Karpas-422 (cell line): Measurements from ENCODE around the gene PLCXD3. TPM values are rescaled to one million over a fixed set of nuclear protein-coding genes. Genes with fewer than 3 reads are reported as not detected.

Experiments used
- DNase-seq: peaks from one replicate; pipeline ENCODE4 v3.0.0-alpha.2; 2015
- H2AFZ ChIP-seq: fragments of 200-600 bp; sonication (generic); 2 replicates; pipeline ENCODE4 v1.6.1; 2014; ENCODE audit warnings: antibody characterized with exemption, low read length, mixed read lengths
- H3K27ac ChIP-seq: fragments of 200-600 bp; sonication (generic); 2 replicates; pipeline ENCODE4 v1.5.1; 2014; ENCODE audit warnings: mild to moderate bottlenecking, low read length, moderate library complexity
- H3K27me3 ChIP-seq: fragments of 200-600 bp; sonication (generic); 2 replicates; pipeline ENCODE4 v1.6.1; 2014; ENCODE audit warnings: low read length, mixed read lengths
- H3K36me3 ChIP-seq: fragments of 200-600 bp; sonication (generic); 2 replicates; pipeline ENCODE4 v1.6.1; 2014; ENCODE audit warnings: low read length, mixed read lengths; ENCODE audit not compliant: insufficient read depth
- H3K4me1 ChIP-seq: fragments of 200-600 bp; sonication (generic); 2 replicates; pipeline ENCODE4 v1.6.1; 2014; ENCODE audit warnings: mild to moderate bottlenecking, low read length, mixed read lengths
- H3K4me2 ChIP-seq: fragments of 200-600 bp; sonication (generic); 2 replicates; pipeline ENCODE4 v1.6.1; 2014; ENCODE audit warnings: low read length, low read depth, mild to moderate bottlenecking; ENCODE audit not compliant: poor library complexity, severe bottlenecking
- H3K4me3 ChIP-seq: fragments of 200-600 bp; sonication (generic); 2 replicates; pipeline ENCODE4 v1.5.1; 2014; ENCODE audit warnings: mild to moderate bottlenecking, antibody characterized with exemption, low read length, mixed read lengths
- H3K79me2 ChIP-seq: fragments of 200-600 bp; sonication (generic); 2 replicates; pipeline ENCODE4 v1.6.1; 2014; ENCODE audit warnings: mild to moderate bottlenecking, low read length, mixed read lengths
- H3K9ac ChIP-seq: fragments of 200-600 bp; sonication (generic); 2 replicates; pipeline ENCODE4 v1.6.0; 2014; ENCODE audit warnings: low read length
- H3K9me2 ChIP-seq: fragments of 200-600 bp; sonication (generic), shearing (Covaris generic); replicated peaks from 2 replicates; pipeline ENCODE4 v1.6.0; 2014; ENCODE audit warnings: mild to moderate bottlenecking, low read length, moderate library complexity; ENCODE audit not compliant: insufficient read depth
- H3K9me3 ChIP-seq: fragments of 300-700, 200-600 bp; sonication (generic); 2 replicates; pipeline ENCODE4 v1.6.1; 2014; ENCODE audit warnings: low read length, mixed read lengths
- H4K20me1 ChIP-seq: fragments of 200-600 bp; sonication (generic); 2 replicates; pipeline ENCODE4 v1.6.1; 2014; ENCODE audit warnings: mild to moderate bottlenecking, antibody characterized with exemption, low read length, low read depth; ENCODE audit not compliant: insufficient read depth
- total RNA-seq: library from RNA; depleted of rRNA; stranded (reverse); fragments of >200 nt; shearing (Covaris generic); gene quantifications from 2 replicates; pipeline ENCODE4 v1.2.3, GENCODE V29; 2014; ENCODE audit warnings: low replicate concordance; rRNA removed

Gene PLCXD3
- total RNA-seq, result not detected in 2 replicates

GRCh38 chr5:41510176-41510831 lies at the start of gene PLCXD3:
PLCXD3 (minus strand) TSS chr5:41510601; CDS start chr5:41510526, 75 bp downstream.
- no peak within 1 kb of the TSS for H3K27ac ChIP-seq

GRCh38 chr5:41559184-41559583 lies 48.8 kb upstream of the PLCXD3 start:
- H3K36me3 ChIP-seq, result no peaks in the 10 kb centered on the region
- no peak overlapping the region for H3K27ac ChIP-seq
- DNase-seq, result no peak
- H3K9me3 ChIP-seq, result no peaks in the 10 kb centered on the region
- no peaks in the 10 kb centered on the region for H3K79me2 ChIP-seq
- H2AFZ ChIP-seq, result no peak overlapping the region
- no peak overlapping the region for H3K4me2 ChIP-seq
- H4K20me1 ChIP-seq, result no peaks in the 10 kb centered on the region
- H3K4me3 ChIP-seq, result no peak overlapping the region
- no peaks in the 10 kb centered on the region for H3K9me2 ChIP-seq
- H3K4me1 ChIP-seq, result no peaks in the 10 kb centered on the region
- H3K27me3 ChIP-seq, result no peaks in the 10 kb centered on the region
- no peak overlapping the region for H3K9ac ChIP-seq

More at GRCh38 chr5:41510176-41510831, at the start of gene PLCXD3:
- H3K9ac ChIP-seq, result no peak within 1 kb of the TSS
- no peaks in the 10 kb centered on the region for H3K27me3 ChIP-seq
- no peaks in the 10 kb centered on the region for H3K9me2 ChIP-seq
- no peak for DNase-seq
- no peaks in the 10 kb centered on the region for H3K9me3 ChIP-seq
- H3K4me1 ChIP-seq, result no peaks in the 10 kb centered on the region
- no peaks in the 10 kb centered on the region for H4K20me1 ChIP-seq
- no peak within 1 kb of the TSS for H3K4me3 ChIP-seq
- H2AFZ ChIP-seq, result no peak within 1 kb of the TSS
- H3K4me2 ChIP-seq, result no peak within 1 kb of the TSS
- no peaks in the 10 kb centered on the region for H3K79me2 ChIP-seq
- no peaks in the 10 kb centered on the region for H3K36me3 ChIP-seq

GRCh38 chr5:41558295-41558694 lies 47.9 kb upstream of the PLCXD3 start:
- H2AFZ ChIP-seq, result no peak overlapping the region
- no peak overlapping the region for H3K27ac ChIP-seq
- H3K79me2 ChIP-seq, result no peaks in the 10 kb centered on the region
- no peaks in the 10 kb centered on the region for H3K9me2 ChIP-seq
- H3K9me3 ChIP-seq, result no peaks in the 10 kb centered on the region
- H3K4me1 ChIP-seq, result no peaks in the 10 kb centered on the region
- no peak for DNase-seq
- no peak overlapping the region for H3K4me3 ChIP-seq
- H3K36me3 ChIP-seq, result no peaks in the 10 kb centered on the region
- H3K27me3 ChIP-seq, result no peaks in the 10 kb centered on the region
- no peak overlapping the region for H3K4me2 ChIP-seq
- no peak overlapping the region for H3K9ac ChIP-seq
- no peaks in the 10 kb centered on the region for H4K20me1 ChIP-seq

- no peak overlapping the region for H3K4me2 ChIP-seq
- DNase-seq, result no peak
- no peaks in the 10 kb centered on the region for H4K20me1 ChIP-seq
- H3K36me3 ChIP-seq, result no peaks in the 10 kb centered on the region
- H3K9me3 ChIP-seq, result no peaks in the 10 kb centered on the region
- H3K79me2 ChIP-seq, result no peaks in the 10 kb centered on the region
- H3K27me3 ChIP-seq, result no peaks in the 10 kb centered on the region
- H3K4me3 ChIP-seq, result no peak overlapping the region
- H3K4me1 ChIP-seq, result no peaks in the 10 kb centered on the region
- H2AFZ ChIP-seq, result no peak overlapping the region
- H3K9me2 ChIP-seq, result no peaks in the 10 kb centered on the region
- H3K9ac ChIP-seq, result no peak overlapping the region
- no peak overlapping the region for H3K27ac ChIP-seq
Observed at GRCh38 chr5:41547991-41548390, 37.6 kb upstream of the PLCXD3 start.

GRCh38 chr5:41542183-41542582 lies 31.8 kb upstream of the PLCXD3 start:
- no peak overlapping the region for H3K27ac ChIP-seq
- no peak for DNase-seq
- H3K4me1 ChIP-seq, result no peaks in the 10 kb centered on the region
- H3K9me2 ChIP-seq, result no peaks in the 10 kb centered on the region
- no peak overlapping the region for H2AFZ ChIP-seq
- no peaks in the 10 kb centered on the region for H3K36me3 ChIP-seq
- no peak overlapping the region for H3K4me3 ChIP-seq
- H4K20me1 ChIP-seq, result no peaks in the 10 kb centered on the region
- no peaks in the 10 kb centered on the region for H3K9me3 ChIP-seq
- H3K27me3 ChIP-seq, result no peaks in the 10 kb centered on the region
- no peak overlapping the region for H3K4me2 ChIP-seq
- no peaks in the 10 kb centered on the region for H3K79me2 ChIP-seq
- no peak overlapping the region for H3K9ac ChIP-seq

- no peaks in the 10 kb centered on the region for H3K9me3 ChIP-seq
- H3K27me3 ChIP-seq, result no peaks in the 10 kb centered on the region
- no peaks in the 10 kb centered on the region for H3K9me2 ChIP-seq
- H3K79me2 ChIP-seq, result no peaks in the 10 kb centered on the region
- no peaks in the 10 kb centered on the region for H3K4me1 ChIP-seq
- no peaks in the 10 kb centered on the region for H3K36me3 ChIP-seq
- H3K9ac ChIP-seq, result no peak overlapping the region
- no peak overlapping the region for H3K4me2 ChIP-seq
- H4K20me1 ChIP-seq, result no peaks in the 10 kb centered on the region
- no peak overlapping the region for H3K27ac ChIP-seq
- H3K4me3 ChIP-seq, result no peak overlapping the region
- DNase-seq, result no peak
- H2AFZ ChIP-seq, result no peak overlapping the region
Observed at GRCh38 chr5:41539454-41539853, 29.1 kb upstream of the PLCXD3 start.

- H2AFZ ChIP-seq, result no peak overlapping the region
- no peaks in the 10 kb centered on the region for H3K36me3 ChIP-seq
- H4K20me1 ChIP-seq, result no peaks in the 10 kb centered on the region
- no peaks in the 10 kb centered on the region for H3K9me2 ChIP-seq
- no peaks in the 10 kb centered on the region for H3K9me3 ChIP-seq
- H3K79me2 ChIP-seq, result no peaks in the 10 kb centered on the region
- no peak overlapping the region for H3K4me3 ChIP-seq
- no peaks in the 10 kb centered on the region for H3K27me3 ChIP-seq
- no peak overlapping the region for H3K4me2 ChIP-seq
- DNase-seq, result no peak
- no peak overlapping the region for H3K9ac ChIP-seq
- no peak overlapping the region for H3K27ac ChIP-seq
- no peaks in the 10 kb centered on the region for H3K4me1 ChIP-seq
Observed at GRCh38 chr5:41537581-41537980, 27.2 kb upstream of the PLCXD3 start.

- H3K9me3 ChIP-seq, result no peaks in the 10 kb centered on the region
- no peaks in the 10 kb centered on the region for H3K36me3 ChIP-seq
- no peaks in the 10 kb centered on the region for H3K79me2 ChIP-seq
- no peaks in the 10 kb centered on the region for H3K9me2 ChIP-seq
- no peak overlapping the region for H2AFZ ChIP-seq
- no peak overlapping the region for H3K27ac ChIP-seq
- no peak for DNase-seq
- no peaks in the 10 kb centered on the region for H3K4me1 ChIP-seq
- no peaks in the 10 kb centered on the region for H3K27me3 ChIP-seq
- no peak overlapping the region for H3K4me2 ChIP-seq
- H4K20me1 ChIP-seq, result no peaks in the 10 kb centered on the region
- no peak overlapping the region for H3K4me3 ChIP-seq
- no peak overlapping the region for H3K9ac ChIP-seq
Observed at GRCh38 chr5:41532485-41532884, 22.1 kb upstream of the PLCXD3 start.
